Spleen (tissue), 11 donors: ENCODE results near the gene CSTPP1. TPM values are rescaled to one million over a fixed set of nuclear protein-coding genes. Genes with fewer than 3 reads are reported as not detected.

Source experiments
- DNase-seq: peaks from one replicate; pipeline ENCODE4 v3.0.0-alpha.2; 2020
- H3K27ac ChIP-seq, 8 donors: fragments of 200-600 bp; sonication (generic) in 7 of 8; 1 replicate in 4 of 8; 2 replicates in 4 of 8; pipeline versions ENCODE4 v1.5.0 to v1.8.0; 2016 to 2021; ENCODE audit warnings: inconsistent platforms in 4 of 8, mild to moderate bottlenecking in 4 of 8, moderate library complexity in 1 of 8
- H3K27me3 ChIP-seq, 7 donors: fragments of 200-600 bp; sonication (generic) in 6 of 7; replicated peaks in 1 of 7; 1 replicate in 4 of 7; 2 replicates in 3 of 7; pipeline versions ENCODE4 v1.5.0 to v1.8.0; 2016 to 2021; ENCODE audit warnings: inconsistent platforms in 3 of 7, mild to moderate bottlenecking in 1 of 7
- H3K36me3 ChIP-seq, 6 donors: fragments of 200-600 bp; sonication (generic) in 5 of 6; 1 replicate in 4 of 6; 2 replicates in 2 of 6; pipeline versions ENCODE4 v1.5.0 to v1.8.0; 2016 to 2021; ENCODE audit warnings: inconsistent platforms in 2 of 6
- H3K4me1 ChIP-seq, 6 donors: fragments of 200-600 bp; sonication (generic) in 5 of 6; 1 replicate in 3 of 6; 2 replicates in 3 of 6; pipeline versions ENCODE4 v1.5.0 to v1.8.0; 2016 to 2021; ENCODE audit warnings: inconsistent platforms in 3 of 6
- H3K4me3 ChIP-seq, 8 donors: fragments of 200-600 bp; sonication (generic) in 7 of 8; 1 replicate in 4 of 8; 2 replicates in 4 of 8; pipeline versions ENCODE4 v1.5.0 to v1.8.0; 2016 to 2021; ENCODE audit warnings: inconsistent platforms in 4 of 8, mild to moderate bottlenecking in 4 of 8, moderate library complexity in 2 of 8
- H3K9me3 ChIP-seq, 8 donors: fragments of 200-600 bp; sonication (generic) in 7 of 8; 1 replicate in 4 of 8; 2 replicates in 4 of 8; pipeline versions ENCODE4 v1.5.0 to v1.8.0; 2016 to 2021; ENCODE audit warnings: inconsistent platforms in 4 of 8
- CTCF ChIP-seq, 11 experiments: fragments of 200-600 bp in 7 of 11; fragments of 450-650 bp in 4 of 11; sonication (generic) in 4 of 11; IDR thresholded peaks in 8 of 11; conservative IDR thresholded peaks in 3 of 11; 1 replicate in 7 of 11; 2 replicates in 4 of 11; pipeline versions ENCODE4 v1.4.0 to v1.8.0; 2016 to 2021; ENCODE audit warnings: antibody characterized with exemption in 11 of 11, inconsistent platforms in 4 of 11, mild to moderate bottlenecking in 1 of 11
- POLR2A ChIP-seq, 3 donors: fragments of 450-650 bp; IDR thresholded peaks; one replicate each; pipeline ENCODE4 v1.5.1; 2017; ENCODE audit warnings: antibody characterized with exemption in 3 of 3, mild to moderate bottlenecking in 1 of 3
- POLR2AphosphoS5 ChIP-seq, 3 donors: sonication (generic); formaldehyde crosslinking; IDR thresholded peaks; one replicate each; pipeline ENCODE4 v1.5.1; 2017; ENCODE audit warnings: antibody characterized with exemption in 3 of 3
- WGBS, 5 donors: extraction: QIAGEN DNeasy Blood & Tissue Kit in 3 of 5; methylation state at CpG; one replicate each; pipeline versions ENCODE4 v1.1.5 to v1.1.7; 2013 to 2018; 5-methylcytosine and 5-hydroxymethylcytosine counted together
- intact Hi-C: fragments of 100-400 bp; cut with DNase I; formaldehyde crosslinking; loops from one replicate; pipeline ENCODE4 v1.15.0; 2023; ENCODE audit warnings: low total_unique reads
- polyA plus RNA-seq, 3 donors: library from polyadenylated mRNA; stranded (reverse); fragments of 200-250 nt; gene quantifications; one replicate each; pipeline ENCODE4 v1.2.1, GENCODE V29; 2013
- total RNA-seq, 7 donors: library from RNA; depleted of rRNA in 3 of 7; stranded (reverse); fragments of >200 nt in 3 of 7; fragmentation: NEBNext Ultra II Directional in 4 of 7; extraction: Animal tissue kit (Norgen Biotek cat#: 25700) in 4 of 7; gene quantifications; one replicate each; pipeline versions ENCODE4 v1.1.0 to v1.2.1, GENCODE V29; 2016 to 2021
- donor health status: healthy with polysubstance abuse.
- donor health status: DM: no; HTN: no; CAD: no; lungs with moderate emphysema.
- donor health status: DM: no; HTN: no; CAD: no.
- donor health status: Bipolar disorder and iron deficiency.
- donor health status: healthy.
- donor health status: DM: no; HTN: no; CAD: no.
- donor health status: DM: yes; HTN: yes; CAD: no.

CSTPP1 gene
- total and polyA plus RNA-seq, 10 donors, result 8.6 to 23.0 (median 14.4) TPM

GRCh38 chr11:47033439-47033838 lies 96.9 kb downstream of the CSTPP1 start:
- H3K36me3 ChIP-seq, result no peaks in the 10 kb centered on the region
- no peak for TF ChIP-seq POLR2A (IDR thresholded peaks at IDR 0.05)
- no peak for TF ChIP-seq CTCF (IDR thresholded peaks at IDR 0.05 in 8 of 11, conservative IDR thresholded peaks at IDR 0.05 in 3 of 11)
- TF ChIP-seq POLR2AphosphoS5 (IDR thresholded peaks at IDR 0.05), result no peak

DNA sequence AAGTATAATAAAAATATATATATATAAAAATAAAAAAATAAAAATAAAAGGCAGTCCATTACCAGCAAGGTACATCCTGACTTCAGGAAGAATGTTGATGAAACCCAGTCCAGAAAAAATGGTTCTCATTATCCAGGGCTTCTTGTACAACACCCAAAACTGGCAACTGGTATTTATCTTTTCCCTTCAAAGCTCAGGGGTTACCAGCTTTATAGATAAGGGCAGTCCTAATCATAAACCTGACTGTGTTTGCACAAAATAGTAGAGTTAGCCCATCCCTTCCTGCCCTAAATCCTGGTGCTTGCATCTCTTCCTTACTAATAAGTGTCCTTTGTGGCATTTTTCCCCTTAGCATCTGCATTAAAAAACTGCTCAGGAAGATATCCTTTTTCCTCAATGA lies 97.5 kb downstream of the CSTPP1 start:
- no peak for TF ChIP-seq POLR2AphosphoS5 (IDR thresholded peaks at IDR 0.05)
- TF ChIP-seq POLR2A (IDR thresholded peaks at IDR 0.05), result no peak
- no peak for TF ChIP-seq CTCF (IDR thresholded peaks at IDR 0.05 in 8 of 11, conservative IDR thresholded peaks at IDR 0.05 in 3 of 11)
- intact Hi-C loops, result no loop called here
- Histone ChIP-seq H3K4me3 (no peak overlapping the region), H3K4me1 (no peaks in the 10 kb centered on the region), H3K36me3 (no peaks in the 10 kb centered on the region), H3K27ac (no peak overlapping the region), H3K9me3 (no peaks in the 10 kb centered on the region), H3K27me3 (no peaks in the 10 kb centered on the region)
- no peak for DNase-seq

More at GRCh38 chr11:47033439-47033838, 96.9 kb downstream of the CSTPP1 start:
- H3K27me3 ChIP-seq, result no peaks in the 10 kb centered on the region
- H3K4me1 ChIP-seq, result no peaks in the 10 kb centered on the region
- no peak overlapping the region for H3K27ac ChIP-seq
- no peaks in the 10 kb centered on the region for H3K9me3 ChIP-seq
- 91 to 100% (median 95%) methylated on average over 2 of the region's 2 CpGs for WGBS, 5 donors
- no peak overlapping the region for H3K4me3 ChIP-seq
- DNase-seq, result no peak
- intact Hi-C loops, result no loop called here

GRCh38 chr11:47035108-47035507 lies 98.5 kb downstream of the CSTPP1 start:
- H3K4me1 ChIP-seq, result no peaks in the 10 kb centered on the region
- no peak overlapping the region for H3K4me3 ChIP-seq
- H3K27ac ChIP-seq, result no peak overlapping the region
- TF ChIP-seq POLR2A (IDR thresholded peaks at IDR 0.05) (no peak), POLR2AphosphoS5 (IDR thresholded peaks at IDR 0.05) (no peak), CTCF (IDR thresholded peaks at IDR 0.05 in 8 of 11, conservative IDR thresholded peaks at IDR 0.05 in 3 of 11) (no peak)
- 88 to 94% (median 90%) methylated on average over 5 of the region's 5 CpGs for WGBS, 5 donors
- DNase-seq, result no peak
- intact Hi-C loops, result no loop called here
- no peaks in the 10 kb centered on the region for H3K36me3 ChIP-seq
- no peaks in the 10 kb centered on the region for H3K27me3 ChIP-seq
- no peaks in the 10 kb centered on the region for H3K9me3 ChIP-seq

- H3K27me3 ChIP-seq, result no peaks in the 10 kb centered on the region
- TF ChIP-seq POLR2AphosphoS5 (IDR thresholded peaks at IDR 0.05), result no peak
- no peak for TF ChIP-seq CTCF (IDR thresholded peaks at IDR 0.05 in 8 of 11, conservative IDR thresholded peaks at IDR 0.05 in 3 of 11)
- no peak for TF ChIP-seq POLR2A (IDR thresholded peaks at IDR 0.05)
- no peak overlapping the region for H3K27ac ChIP-seq
- DNase-seq, result no peak
- 93 to 97% (median 95%) methylated on average over 6 of the region's 6 CpGs for WGBS, 5 donors
- no peak overlapping the region for H3K4me3 ChIP-seq
- H3K36me3 ChIP-seq, result no peaks in the 10 kb centered on the region
- intact Hi-C loops, result no loop called here
- H3K9me3 ChIP-seq, result no peaks in the 10 kb centered on the region
- H3K4me1 ChIP-seq, result no peaks in the 10 kb centered on the region
These were observed 107.6 kb downstream of the CSTPP1 start for GRCh38 chr11:47044119-47044518.
